Skeletal muscle tissue (tissue), 4 donors: ENCODE measurements around the gene ALS2CL. TPM values are rescaled to one million over a fixed set of nuclear protein-coding genes. Genes with fewer than 3 reads are reported as not detected.

ENCODE experiments used
- H3K27ac ChIP-seq: one replicate; pipeline ENCODE4 v1.7.0; 2013; ENCODE audit warnings: mild to moderate bottlenecking, low read depth, low read length, inconsistent platforms
- H3K27me3 ChIP-seq, 3 donors: one replicate each; pipeline ENCODE4 v1.7.0; 2013; ENCODE audit warnings: low read length in 3 of 3; ENCODE audit not compliant: control insufficient read depth in 3 of 3, insufficient read depth in 3 of 3
- H3K36me3 ChIP-seq, 3 donors: one replicate each; pipeline ENCODE4 v1.7.0; 2013; ENCODE audit warnings: low read length in 3 of 3; ENCODE audit not compliant: control insufficient read depth in 3 of 3, insufficient read depth in 3 of 3
- H3K4me1 ChIP-seq, 3 donors: one replicate each; pipeline ENCODE4 v1.7.0; 2013; ENCODE audit warnings: low read length in 3 of 3, mild to moderate bottlenecking in 3 of 3; ENCODE audit not compliant: control insufficient read depth in 3 of 3, insufficient read depth in 3 of 3
- H3K4me3 ChIP-seq, 3 donors: one replicate each; pipeline ENCODE4 v1.7.0; 2013; ENCODE audit warnings: low read length in 3 of 3
- H3K9ac ChIP-seq, 3 donors: one replicate each; pipeline ENCODE4 v1.7.0; 2013; ENCODE audit warnings: low read length in 3 of 3, mild to moderate bottlenecking in 3 of 3, moderate library complexity in 2 of 3, low read depth in 1 of 3
- H3K9me3 ChIP-seq, 3 donors: one replicate each; pipeline ENCODE4 v1.7.0; 2013; ENCODE audit warnings: low read length in 3 of 3; ENCODE audit not compliant: control insufficient read depth in 3 of 3
- total RNA-seq: library from RNA; depleted of rRNA; stranded (reverse); fragments of >200 nt; gene quantifications from one replicate; pipeline ENCODE4 v1.2.3, GENCODE V29; 2014
- donor health status: Osteomylitis.

The ALS2CL gene
- total RNA-seq, 1 donor from 2014 or later = 5.2 TPM

- Histone ChIP-seq H3K9me3 (no peaks in the 10 kb centered on the region), H3K36me3 (peaks cover 5 to 7% (median 6%) of the 10 kb centered on the region in 3 donors), H3K4me3 (no peak overlapping the region), H3K4me1 (peaks cover 28 to 40% (median 34%) of the 10 kb centered on the region in 3 donors), H3K27me3 (no peaks in the 10 kb centered on the region), H3K27ac (no peak overlapping the region), H3K9ac (no peak overlapping the region)
Observed at GRCh38 chr3:46665763-46666452, 27.6 kb downstream of the ALS2CL start.

- H3K27ac ChIP-seq = no peak overlapping the region
- no peaks in the 10 kb centered on the region for H3K36me3 ChIP-seq
- no peak overlapping the region for H3K4me3 ChIP-seq
- no peaks in the 10 kb centered on the region for H3K9me3 ChIP-seq
- H3K27me3 ChIP-seq = no peaks in the 10 kb centered on the region
- peaks cover 32 to 47% (median 41%) of the 10 kb centered on the region in 3 donors for H3K4me1 ChIP-seq
- peak overlapping the region in 1 of 3 donors; percentile 40 for H3K9ac ChIP-seq
Observed at GRCh38 chr3:46664971-46665762, 28.3 kb downstream of the ALS2CL start.

GRCh38 chr3:46664188-46664970 is 29.1 kb downstream of the ALS2CL start:
- Histone ChIP-seq H3K4me3 (no peak overlapping the region), H3K9me3 (no peaks in the 10 kb centered on the region), H3K36me3 (no peaks in the 10 kb centered on the region), H3K9ac (peak overlapping the region in 1 of 3 donors; percentile 40), H3K27ac (no peak overlapping the region), H3K4me1 (peaks cover 32 to 49% (median 45%) of the 10 kb centered on the region in 3 donors), H3K27me3 (no peaks in the 10 kb centered on the region)

GRCh38 chr3:46663591-46664135 is 29.8 kb downstream of the ALS2CL start:
- H3K9ac ChIP-seq = no peak overlapping the region
- H3K4me1 ChIP-seq = peaks cover 32 to 49% (median 45%) of the 10 kb centered on the region in 3 donors

GRCh38 chr3:46662771-46663551 is 30.5 kb downstream of the ALS2CL start:
- Histone ChIP-seq H3K4me3 (peak overlapping the region in 1 of 3 donors; percentile 35), H3K27ac (peak overlapping the region; percentile 20), H3K27me3 (no peaks in the 10 kb centered on the region), H3K4me1 (peaks cover 32 to 49% (median 45%) of the 10 kb centered on the region in 3 donors), H3K9ac (no peak overlapping the region), H3K36me3 (no peaks in the 10 kb centered on the region), H3K9me3 (no peaks in the 10 kb centered on the region)

More at GRCh38 chr3:46663591-46664135, 29.8 kb downstream of the ALS2CL start:
- Histone ChIP-seq H3K27me3 (no peaks in the 10 kb centered on the region), H3K4me3 (no peak overlapping the region), H3K9me3 (no peaks in the 10 kb centered on the region), H3K36me3 (no peaks in the 10 kb centered on the region), H3K27ac (peak overlapping the region; percentile 20)

- Histone ChIP-seq H3K4me1 (peaks cover 32 to 49% (median 45%) of the 10 kb centered on the region in 3 donors), H3K4me3 (no peak overlapping the region), H3K27ac (no peak overlapping the region), H3K9ac (no peak overlapping the region), H3K27me3 (no peaks in the 10 kb centered on the region), H3K9me3 (no peaks in the 10 kb centered on the region), H3K36me3 (no peaks in the 10 kb centered on the region)
Observed at GRCh38 chr3:46661776-46662766, 31.4 kb downstream of the ALS2CL start.

- Histone ChIP-seq H3K27me3 (no peaks in the 10 kb centered on the region), H3K9me3 (no peaks in the 10 kb centered on the region), H3K9ac (peak overlapping the region in 2 of 3 donors; percentile 30 to 45), H3K4me1 (peaks cover 32 to 49% (median 45%) of the 10 kb centered on the region in 3 donors), H3K36me3 (no peaks in the 10 kb centered on the region), H3K27ac (no peak overlapping the region), H3K4me3 (no peak overlapping the region)
Observed at GRCh38 chr3:46660543-46661523, 32.6 kb downstream of the ALS2CL start.

- Histone ChIP-seq H3K9me3 (no peaks in the 10 kb centered on the region), H3K4me1 (peaks cover 32 to 49% (median 45%) of the 10 kb centered on the region in 3 donors), H3K27me3 (no peaks in the 10 kb centered on the region), H3K27ac (no peak overlapping the region), H3K4me3 (no peak overlapping the region), H3K36me3 (no peaks in the 10 kb centered on the region), H3K9ac (no peak overlapping the region)
Observed at GRCh38 chr3:46660003-46660402, 33.5 kb downstream of the ALS2CL start.
